Chondrocyte (in vitro differentiated cells): ENCODE measurements around the gene SUSD4. TPM values are rescaled to one million over a fixed set of nuclear protein-coding genes. Genes with fewer than 3 reads are reported as not detected.

Source experiments
- DNase-seq: peaks from one replicate; pipeline ENCODE4 v3.0.0; 2021; ENCODE audit warnings: mixed read lengths, low spot score
- H3K27ac Mint-ChIP-seq: one replicate; pipeline ENCODE4 v1.8.0; 2021; ENCODE audit warnings: mild to moderate bottlenecking, moderate library complexity, mixed read lengths; ENCODE audit not compliant: unreplicated experiment
- H3K27me3 Mint-ChIP-seq: 2 replicates; pipeline ENCODE4 v1.8.0; 2021; ENCODE audit warnings: low read depth, mixed read lengths
- H3K36me3 Mint-ChIP-seq: 2 replicates; pipeline ENCODE4 v1.8.0; 2021; ENCODE audit warnings: low read depth, mixed read lengths
- H3K4me1 Mint-ChIP-seq: 2 replicates; pipeline ENCODE4 v1.8.0; 2021; ENCODE audit warnings: low read depth, mild to moderate bottlenecking, mixed read lengths
- H3K4me3 Mint-ChIP-seq: one replicate; pipeline ENCODE4 v1.8.0; 2021; ENCODE audit warnings: mild to moderate bottlenecking, moderate library complexity, mixed read lengths; ENCODE audit not compliant: unreplicated experiment
- H3K9me3 Mint-ChIP-seq: 2 replicates; pipeline ENCODE4 v1.8.0; 2021; ENCODE audit warnings: low read depth, mixed read lengths
- total RNA-seq: library from RNA; stranded (reverse); gene quantifications from 3 replicates; pipeline ENCODE4 v1.2.1, GENCODE V29; 2021
- TF ChIP-seq, protein P1 (sequence below): fragments of 200-600 bp; sonication (generic); IDR thresholded peaks from 2 replicates; pipeline ENCODE4 v1.5.0; 2021; ENCODE audit warnings: antibody characterized with exemption, mild to moderate bottlenecking, moderate library complexity

SUSD4 gene
- total RNA-seq, 1 donor from 2014 or later = 0.42 TPM

DNA sequence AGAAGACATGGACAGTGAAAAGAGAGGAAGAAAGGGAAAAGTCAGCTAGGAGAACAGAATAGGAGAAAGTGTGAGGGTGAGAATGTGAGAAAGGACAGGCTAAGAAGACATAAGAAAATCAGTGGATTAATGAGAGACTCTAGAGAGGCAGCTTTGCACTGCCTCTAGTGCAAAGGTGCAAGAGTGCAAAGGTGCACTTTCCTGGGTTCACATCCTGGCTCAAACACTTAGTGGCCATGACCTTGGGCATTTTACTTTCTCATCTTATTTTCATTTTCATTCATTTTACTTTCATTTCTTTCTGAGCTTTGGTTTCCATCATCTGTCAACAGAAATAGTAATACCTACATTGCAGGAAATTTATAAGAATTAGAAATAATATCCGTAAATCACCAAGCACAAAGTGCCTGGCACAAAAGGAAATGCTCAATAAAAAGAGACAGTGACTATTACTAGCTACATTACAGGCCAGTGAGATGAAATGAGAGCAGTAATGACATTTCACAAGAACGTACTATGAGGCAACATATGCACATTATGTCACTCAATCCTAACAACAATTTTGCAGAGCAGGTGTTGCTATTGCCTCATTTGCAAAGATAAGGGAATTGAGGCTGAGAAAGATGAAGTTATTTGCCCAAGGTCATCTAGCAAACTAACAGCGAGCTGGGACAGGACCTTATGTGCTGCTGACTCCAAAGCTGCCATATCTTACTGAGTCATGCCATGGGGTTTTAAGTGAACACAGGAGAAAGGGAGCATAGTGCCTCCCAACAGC, 113.9 kb downstream of the SUSD4 start:
- no peak overlapping the region for H3K27ac Mint-ChIP-seq

DNA sequence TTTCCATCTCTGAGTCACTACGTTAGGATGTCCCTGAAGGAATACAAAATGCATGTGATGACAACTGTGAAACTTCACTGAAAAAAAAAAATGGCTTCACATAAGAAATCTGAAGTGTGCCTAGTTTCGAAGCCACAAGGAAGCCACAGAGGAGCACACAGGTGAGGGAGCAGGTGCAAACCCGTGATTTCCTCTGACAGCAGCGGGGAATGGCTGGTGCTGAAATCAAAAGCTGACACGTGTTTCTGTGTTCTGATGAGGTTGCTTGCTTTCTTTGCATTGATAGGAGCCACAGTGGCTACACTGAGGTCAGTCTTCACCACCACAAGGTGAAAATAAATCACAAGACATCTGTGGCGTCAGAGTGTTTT, 115.2 kb downstream of the SUSD4 start:
- Mint-ChIP-seq H3K27ac (no peak overlapping the region), H3K27me3 (peaks cover 41% of the 10 kb centered on the region), H3K4me3 (no peak overlapping the region), H3K9me3 (no peaks in the 10 kb centered on the region), H3K4me1 (no peaks in the 10 kb centered on the region), H3K36me3 (no peaks in the 10 kb centered on the region)
- DNase-seq = no peak
- TF ChIP-seq, protein P1, sequence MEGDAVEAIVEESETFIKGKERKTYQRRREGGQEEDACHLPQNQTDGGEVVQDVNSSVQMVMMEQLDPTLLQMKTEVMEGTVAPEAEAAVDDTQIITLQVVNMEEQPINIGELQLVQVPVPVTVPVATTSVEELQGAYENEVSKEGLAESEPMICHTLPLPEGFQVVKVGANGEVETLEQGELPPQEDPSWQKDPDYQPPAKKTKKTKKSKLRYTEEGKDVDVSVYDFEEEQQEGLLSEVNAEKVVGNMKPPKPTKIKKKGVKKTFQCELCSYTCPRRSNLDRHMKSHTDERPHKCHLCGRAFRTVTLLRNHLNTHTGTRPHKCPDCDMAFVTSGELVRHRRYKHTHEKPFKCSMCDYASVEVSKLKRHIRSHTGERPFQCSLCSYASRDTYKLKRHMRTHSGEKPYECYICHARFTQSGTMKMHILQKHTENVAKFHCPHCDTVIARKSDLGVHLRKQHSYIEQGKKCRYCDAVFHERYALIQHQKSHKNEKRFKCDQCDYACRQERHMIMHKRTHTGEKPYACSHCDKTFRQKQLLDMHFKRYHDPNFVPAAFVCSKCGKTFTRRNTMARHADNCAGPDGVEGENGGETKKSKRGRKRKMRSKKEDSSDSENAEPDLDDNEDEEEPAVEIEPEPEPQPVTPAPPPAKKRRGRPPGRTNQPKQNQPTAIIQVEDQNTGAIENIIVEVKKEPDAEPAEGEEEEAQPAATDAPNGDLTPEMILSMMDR = no peak

More for the DNA sequence above, 113.9 kb downstream of the SUSD4 start:
- no peak for DNase-seq
- Mint-ChIP-seq H3K36me3 (no peaks in the 10 kb centered on the region), H3K4me1 (no peaks in the 10 kb centered on the region), H3K9me3 (no peaks in the 10 kb centered on the region), H3K4me3 (no peak overlapping the region), H3K27me3 (peaks cover 47% of the 10 kb centered on the region)
- TF ChIP-seq, protein P1 = no peak

DNA sequence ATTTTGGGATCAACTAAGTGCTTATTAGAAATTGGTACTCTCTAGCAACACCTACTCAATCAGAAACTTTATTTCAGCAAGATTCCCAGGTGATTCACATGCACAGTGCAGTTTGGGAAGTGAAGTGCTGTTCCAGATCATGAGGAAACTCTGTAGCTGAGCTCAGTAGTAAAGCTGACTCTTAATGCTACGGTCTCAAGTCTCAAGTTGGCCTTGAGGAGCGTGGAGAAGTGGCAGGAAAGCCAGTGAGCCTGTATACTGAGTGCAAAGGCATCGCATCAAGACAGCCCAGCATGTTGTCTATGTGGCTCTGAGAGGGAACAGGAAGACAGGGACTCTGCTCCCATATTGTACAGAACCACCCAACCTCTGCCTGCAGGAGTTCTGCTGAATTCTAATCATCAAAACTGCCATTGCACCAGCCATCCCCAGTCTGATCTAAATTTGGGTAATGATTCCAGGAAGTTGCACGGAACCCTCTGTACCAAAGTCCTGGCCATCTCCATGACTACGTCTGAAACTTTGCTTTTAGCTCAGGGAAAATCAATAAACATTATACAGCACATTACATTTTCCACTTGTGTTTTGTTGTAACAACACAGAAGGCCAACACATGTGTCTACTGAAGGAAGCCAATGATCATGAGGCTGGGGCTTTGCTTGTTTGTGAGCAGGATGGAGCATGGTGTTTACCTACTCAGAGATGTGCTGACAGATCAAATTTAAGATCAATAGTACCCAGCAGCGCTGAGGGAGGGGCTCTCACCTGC, 115.8 kb downstream of the SUSD4 start:
- H3K36me3 Mint-ChIP-seq = no peaks in the 10 kb centered on the region
- H3K27me3 Mint-ChIP-seq = peaks cover 39% of the 10 kb centered on the region
- no peaks in the 10 kb centered on the region for H3K9me3 Mint-ChIP-seq
- H3K4me1 Mint-ChIP-seq = no peaks in the 10 kb centered on the region
- TF ChIP-seq, protein P1 = no peak
- no peak for DNase-seq
- no peak overlapping the region for H3K27ac Mint-ChIP-seq
- no peak overlapping the region for H3K4me3 Mint-ChIP-seq

DNA sequence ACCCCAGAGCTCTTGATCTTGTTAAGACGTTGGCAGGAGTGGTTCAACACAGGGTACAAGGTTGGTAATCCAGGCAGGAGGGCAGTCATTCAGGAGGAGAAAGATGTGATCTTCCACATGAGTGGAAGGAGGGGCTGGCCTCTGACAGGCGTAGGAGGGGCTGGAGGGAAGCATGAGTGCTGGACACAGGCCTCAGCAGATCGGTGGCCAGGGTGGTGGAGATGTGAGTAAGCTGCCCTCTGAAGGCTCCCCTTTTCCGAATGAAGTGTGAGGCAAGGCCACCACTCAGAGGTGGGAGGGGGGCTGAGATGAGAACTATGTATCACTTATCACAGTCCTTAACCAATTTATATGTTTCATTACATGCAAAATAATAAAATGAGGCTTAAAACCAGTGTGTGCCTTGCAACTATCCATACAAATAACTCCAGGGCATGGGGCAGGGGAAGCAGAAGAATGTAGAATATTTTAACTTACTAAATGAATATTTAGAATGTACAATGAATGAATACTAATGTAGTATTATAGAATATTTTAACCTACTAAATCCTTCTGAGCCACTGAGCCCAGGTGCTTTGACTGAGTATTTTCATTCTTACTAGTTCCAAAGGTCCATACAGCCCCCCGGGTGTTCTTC, 117.4 kb downstream of the SUSD4 start:
- Mint-ChIP-seq H3K27me3 (peaks cover 35% of the 10 kb centered on the region), H3K4me1 (no peaks in the 10 kb centered on the region), H3K9me3 (no peaks in the 10 kb centered on the region), H3K4me3 (no peak overlapping the region), H3K27ac (no peak overlapping the region), H3K36me3 (no peaks in the 10 kb centered on the region)
- TF ChIP-seq, protein P1 = no peak
- DNase-seq = no peak

DNA sequence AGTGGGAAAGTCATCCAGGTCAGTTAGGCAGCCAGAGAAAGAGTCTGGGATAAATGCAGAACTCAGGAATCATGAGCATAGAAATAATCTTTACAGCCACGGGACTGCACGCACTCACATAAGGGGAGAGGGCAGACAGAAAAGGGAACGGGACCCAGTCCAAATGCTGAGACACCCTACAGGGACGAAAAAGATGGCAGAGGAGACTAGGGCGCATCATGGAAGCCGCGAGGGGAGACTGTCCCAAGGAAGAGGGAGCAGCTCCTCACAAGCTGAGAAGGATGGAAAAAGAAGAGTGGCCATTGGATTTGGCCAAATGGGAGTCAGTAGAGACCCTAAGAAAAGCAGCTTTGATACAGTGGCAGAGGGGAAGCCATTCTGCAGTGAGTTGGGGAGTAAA, 118.0 kb downstream of the SUSD4 start:
- DNase-seq = no peak
- Mint-ChIP-seq H3K27ac (no peak overlapping the region), H3K36me3 (no peaks in the 10 kb centered on the region), H3K27me3 (peaks cover 35% of the 10 kb centered on the region), H3K4me1 (no peaks in the 10 kb centered on the region), H3K9me3 (no peaks in the 10 kb centered on the region), H3K4me3 (no peak overlapping the region)
- TF ChIP-seq, protein P1 = no peak
